Measurements from ENCODE around the gene GHR.

GRCh38 chr5:42461507-42461906, 38.3 kb downstream of the GHR start:
- TF ChIP-seq CTCF (IDR thresholded peaks at IDR 0.05; ENCODE audit: control extremely low read depth in 1 of 3, insufficient read depth in 1 of 3, low read depth in 1 of 3, low read length in 3 of 3) (no peak), EGR1 (IDR thresholded peaks at IDR 0.05; ENCODE audit: borderline replicate concordance, low read depth, low read length) (no peak), POLR2A (IDR thresholded peaks at IDR 0.05; ENCODE audit: control extremely low read depth in 1 of 2, low read depth in 2 of 2, low read length in 2 of 2) (no peak)

Measured in H1 (cell line).